GM23338 (cell line): ENCODE results near the gene SESN1.

Source experiments
- CREB1 ChIP-seq: fragments of 250-450 bp; sonication (Bioruptor Pico); IDR thresholded peaks from 2 replicates; pipeline ENCODE4 v1.5.0; 2020; ENCODE audit warnings: low read depth, mild to moderate bottlenecking, moderate library complexity
- EZH2 ChIP-seq: fragments of 200-600 bp; sonication (generic); IDR thresholded peaks from one replicate; pipeline ENCODE4 v1.8.0; 2017; ENCODE audit warnings: antibody characterized with exemption, mild to moderate bottlenecking, low read depth; ENCODE audit not compliant: unreplicated experiment
- EZH2phosphoT487 ChIP-seq: fragments of 200-600 bp; sonication (generic); IDR thresholded peaks from one replicate; pipeline ENCODE4 v1.8.1; 2018; ENCODE audit warnings: antibody characterized with exemption; ENCODE audit not compliant: unreplicated experiment
- JUNB ChIP-seq: IDR thresholded peaks from one replicate; pipeline ENCODE4 v1.6.1; 2016; ENCODE audit warnings: antibody characterized with exemption; ENCODE audit not compliant: unreplicated experiment
- POLR2AphosphoS5 ChIP-seq: IDR thresholded peaks from 2 replicates; pipeline ENCODE4 v1.6.1; 2016; ENCODE audit warnings: antibody characterized with exemption, low read depth
- REST ChIP-seq: IDR thresholded peaks from one replicate; pipeline ENCODE4 v1.6.1; 2018; ENCODE audit warnings: antibody characterized with exemption; ENCODE audit not compliant: unreplicated experiment
- STAT1 ChIP-seq: IDR thresholded peaks from one replicate; pipeline ENCODE4 v1.6.1; 2016; ENCODE audit warnings: antibody characterized with exemption; ENCODE audit not compliant: unreplicated experiment
- ZNF114 ChIP-seq: fragments of 250-450 bp; sonication (Bioruptor Pico); IDR thresholded peaks from 2 replicates; pipeline ENCODE4 v1.5.0; 2020; ENCODE audit warnings: mild to moderate bottlenecking, moderate library complexity
- ZNF331 ChIP-seq: fragments of 250-450 bp; sonication (Bioruptor Pico); IDR thresholded peaks from 2 replicates; pipeline ENCODE4 v1.5.0; 2020; ENCODE audit warnings: low read depth, mild to moderate bottlenecking, moderate library complexity
- TF ChIP-seq, protein P1 (sequence below), 2 experiments: fragments of 200-600 bp in 1 of 2; sonication (generic) in 1 of 2; conservative IDR thresholded peaks; 2 replicates each; pipeline versions ENCODE4 v1.5.1 to v1.6.1; 2016 to 2017; ENCODE audit warnings: antibody characterized with exemption in 2 of 2, low read depth in 2 of 2, mild to moderate bottlenecking in 2 of 2, moderate library complexity in 1 of 2
- TF ChIP-seq, protein P2 (sequence below): IDR thresholded peaks from 2 replicates; pipeline ENCODE4 v1.6.1; 2016; ENCODE audit warnings: antibody characterized with exemption
- TF ChIP-seq, protein P3 (sequence below): fragments of 250-450 bp; sonication (Bioruptor Pico); IDR thresholded peaks from 2 replicates; pipeline ENCODE4 v1.5.0; 2020; ENCODE audit warnings: mild to moderate bottlenecking, moderate library complexity

- TF ChIP-seq, protein P1, sequence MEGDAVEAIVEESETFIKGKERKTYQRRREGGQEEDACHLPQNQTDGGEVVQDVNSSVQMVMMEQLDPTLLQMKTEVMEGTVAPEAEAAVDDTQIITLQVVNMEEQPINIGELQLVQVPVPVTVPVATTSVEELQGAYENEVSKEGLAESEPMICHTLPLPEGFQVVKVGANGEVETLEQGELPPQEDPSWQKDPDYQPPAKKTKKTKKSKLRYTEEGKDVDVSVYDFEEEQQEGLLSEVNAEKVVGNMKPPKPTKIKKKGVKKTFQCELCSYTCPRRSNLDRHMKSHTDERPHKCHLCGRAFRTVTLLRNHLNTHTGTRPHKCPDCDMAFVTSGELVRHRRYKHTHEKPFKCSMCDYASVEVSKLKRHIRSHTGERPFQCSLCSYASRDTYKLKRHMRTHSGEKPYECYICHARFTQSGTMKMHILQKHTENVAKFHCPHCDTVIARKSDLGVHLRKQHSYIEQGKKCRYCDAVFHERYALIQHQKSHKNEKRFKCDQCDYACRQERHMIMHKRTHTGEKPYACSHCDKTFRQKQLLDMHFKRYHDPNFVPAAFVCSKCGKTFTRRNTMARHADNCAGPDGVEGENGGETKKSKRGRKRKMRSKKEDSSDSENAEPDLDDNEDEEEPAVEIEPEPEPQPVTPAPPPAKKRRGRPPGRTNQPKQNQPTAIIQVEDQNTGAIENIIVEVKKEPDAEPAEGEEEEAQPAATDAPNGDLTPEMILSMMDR (conservative IDR thresholded peaks at IDR 0.05; ENCODE audit: low read depth in 2 of 2), result no peak
- TF ChIP-seq POLR2AphosphoS5 (no peak), EZH2 (no peak), EZH2phosphoT487 (no peak), REST (no peak), CREB1 (CRISPR knock-in tag) (no peak), ZNF114 (no peak), JUNB (no peak), STAT1 (no peak), ZNF331 (CRISPR knock-in tag) (no peak)
- TF ChIP-seq, protein P2, sequence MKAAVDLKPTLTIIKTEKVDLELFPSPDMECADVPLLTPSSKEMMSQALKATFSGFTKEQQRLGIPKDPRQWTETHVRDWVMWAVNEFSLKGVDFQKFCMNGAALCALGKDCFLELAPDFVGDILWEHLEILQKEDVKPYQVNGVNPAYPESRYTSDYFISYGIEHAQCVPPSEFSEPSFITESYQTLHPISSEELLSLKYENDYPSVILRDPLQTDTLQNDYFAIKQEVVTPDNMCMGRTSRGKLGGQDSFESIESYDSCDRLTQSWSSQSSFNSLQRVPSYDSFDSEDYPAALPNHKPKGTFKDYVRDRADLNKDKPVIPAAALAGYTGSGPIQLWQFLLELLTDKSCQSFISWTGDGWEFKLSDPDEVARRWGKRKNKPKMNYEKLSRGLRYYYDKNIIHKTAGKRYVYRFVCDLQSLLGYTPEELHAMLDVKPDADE, result no peak
- TF ChIP-seq, protein P3, sequence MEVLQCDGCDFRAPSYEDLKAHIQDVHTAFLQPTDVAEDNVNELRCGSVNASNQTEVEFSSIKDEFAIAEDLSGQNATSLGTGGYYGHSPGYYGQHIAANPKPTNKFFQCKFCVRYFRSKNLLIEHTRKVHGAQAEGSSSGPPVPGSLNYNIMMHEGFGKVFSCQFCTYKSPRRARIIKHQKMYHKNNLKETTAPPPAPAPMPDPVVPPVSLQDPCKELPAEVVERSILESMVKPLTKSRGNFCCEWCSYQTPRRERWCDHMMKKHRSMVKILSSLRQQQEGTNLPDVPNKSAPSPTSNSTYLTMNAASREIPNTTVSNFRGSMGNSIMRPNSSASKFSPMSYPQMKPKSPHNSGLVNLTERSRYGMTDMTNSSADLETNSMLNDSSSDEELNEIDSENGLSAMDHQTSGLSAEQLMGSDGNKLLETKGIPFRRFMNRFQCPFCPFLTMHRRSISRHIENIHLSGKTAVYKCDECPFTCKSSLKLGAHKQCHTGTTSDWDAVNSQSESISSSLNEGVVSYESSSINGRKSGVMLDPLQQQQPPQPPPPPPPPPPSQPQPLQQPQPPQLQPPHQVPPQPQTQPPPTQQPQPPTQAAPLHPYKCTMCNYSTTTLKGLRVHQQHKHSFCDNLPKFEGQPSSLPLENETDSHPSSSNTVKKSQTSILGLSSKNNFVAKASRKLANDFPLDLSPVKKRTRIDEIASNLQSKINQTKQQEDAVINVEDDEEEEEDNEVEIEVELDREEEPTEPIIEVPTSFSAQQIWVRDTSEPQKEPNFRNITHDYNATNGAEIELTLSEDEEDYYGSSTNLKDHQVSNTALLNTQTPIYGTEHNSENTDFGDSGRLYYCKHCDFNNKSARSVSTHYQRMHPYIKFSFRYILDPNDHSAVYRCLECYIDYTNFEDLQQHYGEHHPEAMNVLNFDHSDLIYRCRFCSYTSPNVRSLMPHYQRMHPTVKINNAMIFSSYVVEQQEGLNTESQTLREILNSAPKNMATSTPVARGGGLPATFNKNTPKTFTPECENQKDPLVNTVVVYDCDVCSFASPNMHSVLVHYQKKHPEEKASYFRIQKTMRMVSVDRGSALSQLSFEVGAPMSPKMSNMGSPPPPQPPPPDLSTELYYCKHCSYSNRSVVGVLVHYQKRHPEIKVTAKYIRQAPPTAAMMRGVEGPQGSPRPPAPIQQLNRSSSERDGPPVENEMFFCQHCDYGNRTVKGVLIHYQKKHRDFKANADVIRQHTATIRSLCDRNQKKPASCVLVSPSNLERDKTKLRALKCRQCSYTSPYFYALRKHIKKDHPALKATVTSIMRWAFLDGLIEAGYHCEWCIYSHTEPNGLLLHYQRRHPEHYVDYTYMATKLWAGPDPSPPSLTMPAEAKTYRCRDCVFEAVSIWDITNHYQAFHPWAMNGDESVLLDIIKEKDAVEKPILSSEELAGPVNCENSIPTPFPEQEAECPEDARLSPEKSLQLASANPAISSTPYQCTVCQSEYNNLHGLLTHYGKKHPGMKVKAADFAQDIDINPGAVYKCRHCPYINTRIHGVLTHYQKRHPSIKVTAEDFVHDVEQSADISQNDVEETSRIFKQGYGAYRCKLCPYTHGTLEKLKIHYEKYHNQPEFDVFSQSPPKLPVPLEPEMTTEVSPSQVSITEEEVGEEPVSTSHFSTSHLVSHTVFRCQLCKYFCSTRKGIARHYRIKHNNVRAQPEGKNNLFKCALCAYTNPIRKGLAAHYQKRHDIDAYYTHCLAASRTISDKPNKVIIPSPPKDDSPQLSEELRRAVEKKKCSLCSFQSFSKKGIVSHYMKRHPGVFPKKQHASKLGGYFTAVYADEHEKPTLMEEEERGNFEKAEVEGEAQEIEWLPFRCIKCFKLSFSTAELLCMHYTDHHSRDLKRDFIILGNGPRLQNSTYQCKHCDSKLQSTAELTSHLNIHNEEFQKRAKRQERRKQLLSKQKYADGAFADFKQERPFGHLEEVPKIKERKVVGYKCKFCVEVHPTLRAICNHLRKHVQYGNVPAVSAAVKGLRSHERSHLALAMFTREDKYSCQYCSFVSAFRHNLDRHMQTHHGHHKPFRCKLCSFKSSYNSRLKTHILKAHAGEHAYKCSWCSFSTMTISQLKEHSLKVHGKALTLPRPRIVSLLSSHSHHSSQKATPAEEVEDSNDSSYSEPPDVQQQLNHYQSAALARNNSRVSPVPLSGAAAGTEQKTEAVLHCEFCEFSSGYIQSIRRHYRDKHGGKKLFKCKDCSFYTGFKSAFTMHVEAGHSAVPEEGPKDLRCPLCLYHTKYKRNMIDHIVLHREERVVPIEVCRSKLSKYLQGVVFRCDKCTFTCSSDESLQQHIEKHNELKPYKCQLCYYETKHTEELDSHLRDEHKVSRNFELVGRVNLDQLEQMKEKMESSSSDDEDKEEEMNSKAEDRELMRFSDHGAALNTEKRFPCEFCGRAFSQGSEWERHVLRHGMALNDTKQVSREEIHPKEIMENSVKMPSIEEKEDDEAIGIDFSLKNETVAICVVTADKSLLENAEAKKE, result no peak
Observed at GRCh38 chr6:108989700-108990099, 104.9 kb downstream of the SESN1 start.
